NCI-H526 (cell line): ENCODE measurements around the gene SOST.

ENCODE experiments used
- DNase-seq, 2 experiments: peaks; one replicate each; lab custom pipeline; 2025; lab: John Stamatoyannopoulos, UW

SOST gene

GRCh38 chr17:43707184-43707583 lies 51.4 kb downstream of the SOST start:
- DNase-seq, result no peak

- DNase-seq, result no peak
These were observed 52.4 kb downstream of the SOST start for GRCh38 chr17:43706235-43706634.
